Endothelial cell of umbilical vein (primary cell): ENCODE measurements around the gene DNAH9. TPM values are rescaled to one million over a fixed set of nuclear protein-coding genes. Genes with fewer than 3 reads are reported as not detected.

Source experiments
- BruUV-seq: library from RNA; stranded (reverse); fragments of 400-500 nt; replicated peaks from 2 replicates; lab custom pipeline; 2021; lab: Mats Ljungman, UMichigan
- CTCF ChIA-PET: fragments of 300-600, 350-600 bp; sonication (Branson Sonifier 250); formaldehyde crosslinking; loops from one replicate; lab custom pipeline; 2021; ENCODE audit warnings: antibody characterized with exemption, inconsistent platforms; lab: Charles Lee
- POLR2A ChIA-PET: fragments of 300-600, 350-600 bp; sonication (Branson Sonifier 250); formaldehyde crosslinking; loops from one replicate; lab custom pipeline; 2021; ENCODE audit warnings: antibody characterized with exemption, inconsistent platforms; lab: Charles Lee
- DNase-seq: peaks from one replicate; pipeline ENCODE4 v3.0.0-alpha.2; 2011; ENCODE audit warnings: low read depth, low spot score
- FAIRE-seq: peaks from 2 replicates; lab custom pipeline; 2011; peaks lifted over from hg19 to GRCh38; lab: Jason Lieb, UNC
- H2AFZ ChIP-seq: 2 replicates; pipeline ENCODE4 v1.6.0; 2012; ENCODE audit warnings: low read depth, low read length, control low read depth, inconsistent platforms
- H3K27ac ChIP-seq: 2 replicates; pipeline ENCODE4 v1.5.1; 2011; ENCODE audit warnings: low read depth, mild to moderate bottlenecking, control low read depth, low read length, moderate library complexity; ENCODE audit not compliant: insufficient read depth
- H3K27me3 ChIP-seq, 2 experiments: 2 replicates each; pipeline versions ENCODE4 v1.6.0 to v1.6.1; 2011; ENCODE audit warnings: low read length in 2 of 2, mixed read lengths in 1 of 2; ENCODE audit not compliant: control insufficient read depth in 2 of 2, insufficient read depth in 2 of 2
- H3K36me3 ChIP-seq, 2 experiments: 2 replicates in 1 of 2; 3 replicates in 1 of 2; pipeline ENCODE4 v1.5.1; 2011; ENCODE audit warnings: low read length in 2 of 2, mild to moderate bottlenecking in 1 of 2, moderate library complexity in 1 of 2; ENCODE audit not compliant: control insufficient read depth in 2 of 2, insufficient read depth in 2 of 2; ENCODE audit errors: extremely low read depth in 1 of 2
- H3K4me1 ChIP-seq: 3 replicates; pipeline ENCODE4 v1.5.1; 2011; ENCODE audit warnings: mild to moderate bottlenecking, low read length; ENCODE audit not compliant: control insufficient read depth, insufficient read depth; ENCODE audit errors: extremely low read depth
- H3K4me2 ChIP-seq: 2 replicates; pipeline ENCODE4 v1.6.1; 2011; ENCODE audit warnings: low read length, control low read depth, mixed read lengths; ENCODE audit not compliant: insufficient read depth
- H3K4me3 ChIP-seq, 3 experiments: fragments of 200-600 bp in 1 of 3; sonication (generic), shearing (Covaris generic) in 1 of 3; replicated peaks in 1 of 3; 2 replicates each; pipeline ENCODE4 v1.5.1; 2011 to 2016; ENCODE audit warnings: control low read depth in 3 of 3, low read length in 3 of 3, mild to moderate bottlenecking in 2 of 3, inconsistent platforms in 1 of 3, low read depth in 1 of 3, moderate library complexity in 1 of 3; ENCODE audit not compliant: insufficient read depth in 1 of 3
- H3K79me2 ChIP-seq: 2 replicates; pipeline ENCODE4 v1.6.0; 2012; ENCODE audit warnings: low read length, inconsistent platforms; ENCODE audit not compliant: control insufficient read depth, insufficient read depth
- H3K9ac ChIP-seq: replicated peaks from 2 replicates; pipeline ENCODE3; 2011; ENCODE audit warnings: low read length, control low read depth; ENCODE audit not compliant: insufficient read depth; ENCODE audit errors: extremely low read depth
- H3K9me1 ChIP-seq: replicated peaks from 3 replicates; pipeline ENCODE4 v1.6.0; 2011; ENCODE audit warnings: mild to moderate bottlenecking, low read length; ENCODE audit not compliant: control insufficient read depth, insufficient read depth; ENCODE audit errors: extremely low read depth
- H3K9me3 ChIP-seq: replicated peaks from 2 replicates; pipeline ENCODE4 v1.5.1; 2012; ENCODE audit warnings: low read length, inconsistent platforms; ENCODE audit not compliant: control insufficient read depth, insufficient read depth
- H4K20me1 ChIP-seq: replicated peaks from 2 replicates; pipeline ENCODE3; 2011; ENCODE audit warnings: mild to moderate bottlenecking, low read length; ENCODE audit not compliant: control insufficient read depth, insufficient read depth; ENCODE audit errors: extremely low read depth
- CTCF ChIP-seq, 2 donors: IDR thresholded peaks; 1 replicate in 1 of 2; 2 replicates in 1 of 2; pipeline ENCODE4 v1.5.1; 2011; ENCODE audit warnings: low read length in 2 of 2, mild to moderate bottlenecking in 2 of 2, moderate library complexity in 2 of 2, control low read depth in 1 of 2, inconsistent platforms in 1 of 2, low read depth in 1 of 2; ENCODE audit not compliant: insufficient read depth in 1 of 2; ENCODE audit errors: extremely low read depth in 1 of 2
- EZH2 ChIP-seq: IDR thresholded peaks from 2 replicates; pipeline ENCODE4 v1.6.1; 2012; ENCODE audit warnings: borderline replicate concordance, low read depth, mild to moderate bottlenecking, moderate library complexity, low read length, inconsistent platforms; ENCODE audit not compliant: severe bottlenecking
- FOS ChIP-seq: IDR thresholded peaks from 2 replicates; pipeline ENCODE4 v1.6.1; 2011; ENCODE audit warnings: mild to moderate bottlenecking, low read length, moderate library complexity, borderline replicate concordance; ENCODE audit not compliant: insufficient read depth
- GATA2 ChIP-seq: IDR thresholded peaks from 2 replicates; pipeline ENCODE4 v1.7.0; 2011; ENCODE audit warnings: low read depth, mild to moderate bottlenecking, moderate library complexity, mixed read lengths, low read length; ENCODE audit not compliant: insufficient read length, insufficient read depth
- JUN ChIP-seq: IDR thresholded peaks from 2 replicates; pipeline ENCODE4 v1.6.1; 2011; ENCODE audit warnings: borderline replicate concordance, low read depth; ENCODE audit not compliant: insufficient read length, insufficient read depth
- MAX ChIP-seq: IDR thresholded peaks from 2 replicates; pipeline ENCODE4 v1.6.1; 2011; ENCODE audit not compliant: insufficient read depth, insufficient read length
- MYC ChIP-seq: IDR thresholded peaks from one replicate; pipeline ENCODE4 v1.6.1; 2011; ENCODE audit warnings: mild to moderate bottlenecking, low read depth, low read length
- POLR2A ChIP-seq: IDR thresholded peaks from 2 replicates; pipeline ENCODE4 v1.6.1; 2012; ENCODE audit warnings: low read depth, mild to moderate bottlenecking, control low read depth, low read length
- POLR2AphosphoS5 ChIP-seq: IDR thresholded peaks from 2 replicates; pipeline ENCODE4 v1.6.1; 2012; ENCODE audit warnings: low read depth, mild to moderate bottlenecking, control low read depth, low read length, moderate library complexity; ENCODE audit not compliant: insufficient read depth
- dilution Hi-C: fragments of 300-500 bp; cut with MboI; formaldehyde crosslinking; loops from one replicate; pipeline ENCODE4 v1.15.0; 2019; ENCODE audit warnings: low sequenced_read_pairs; ENCODE audit not compliant: extremely low pct_ligation_motif_present
- intact Hi-C: fragments of 100-400 bp; cut with micrococcal nuclease; formaldehyde crosslinking; loops from one replicate; pipeline ENCODE4 v1.10.0; 2022
- polyA plus RNA-seq, 4 experiments: library from polyadenylated mRNA; depleted of rRNA in 3 of 4; stranded (reverse) in 3 of 4; unstranded in 1 of 4; fragments of >200 nt; gene quantifications; 2 replicates each; pipeline versions ENCODE4 v1.2.1 to v1.2.3, GENCODE V29; 2011 to 2012; ENCODE audit warnings: missing spikeins in 1 of 4
- total RNA-seq: library from RNA; stranded (reverse); gene quantifications from 2 replicates; pipeline ENCODE4 v1.2.3, GENCODE V29; 2021

DNAH9 gene
- total and polyA plus RNA-seq, 2 donors (not counting 3 experiments of a cell fraction or from before 2014, with no cell fraction given): not detected

GRCh38 chr17:11779892-11780291, 181.6 kb downstream of the DNAH9 start:
- dilution Hi-C loops: no loop called here

GRCh38 chr17:11780621-11781020, 182.4 kb downstream of the DNAH9 start:
- H3K9me1 ChIP-seq: no peaks in the 10 kb centered on the region
- BruUV-seq: no TSS peak
- H3K27me3 ChIP-seq: no peaks in the 10 kb centered on the region
- H4K20me1 ChIP-seq: no peaks in the 10 kb centered on the region
- FAIRE-seq: no peak
- no peak overlapping the region for H2AFZ ChIP-seq
- H3K4me2 ChIP-seq: no peak overlapping the region
- DNase-seq: no peak
- ChIA-PET CTCF (no interaction called here), POLR2A (no interaction called here)
- H3K27ac ChIP-seq: no peak overlapping the region
- no peak overlapping the region for H3K4me3 ChIP-seq
- no peaks in the 10 kb centered on the region for H3K79me2 ChIP-seq
- H3K36me3 ChIP-seq: no peaks in the 10 kb centered on the region
- intact Hi-C loops (no loop called here), dilution Hi-C loops (no loop called here)
- H3K9me3 ChIP-seq: no peaks in the 10 kb centered on the region
- no peak overlapping the region for H3K9ac ChIP-seq
- TF ChIP-seq MYC (no peak), CTCF (IDR thresholded peaks at IDR 0.05; ENCODE audit: extremely low read depth in 1 of 2, insufficient read depth in 1 of 2, low read depth in 1 of 2, low read length in 2 of 2) (no peak), MAX (no peak), POLR2A (no peak), JUN (no peak), GATA2 (no peak), EZH2 (no peak), FOS (no peak), POLR2AphosphoS5 (no peak)
- no peaks in the 10 kb centered on the region for H3K4me1 ChIP-seq

More at GRCh38 chr17:11779892-11780291, 181.6 kb downstream of the DNAH9 start:
- no peak for FAIRE-seq
- intact Hi-C loops: no loop called here
- POLR2A ChIA-PET: no interaction called here
- no peaks in the 10 kb centered on the region for H3K79me2 ChIP-seq
- H3K9me1 ChIP-seq: no peaks in the 10 kb centered on the region
- TF ChIP-seq GATA2 (no peak), POLR2A (no peak), MAX (no peak)
- CTCF ChIA-PET: no interaction called here
- no peaks in the 10 kb centered on the region for H3K9me3 ChIP-seq
- H2AFZ ChIP-seq: no peak overlapping the region
- H3K4me3 ChIP-seq: no peak overlapping the region
- no TSS peak for BruUV-seq
- H3K9ac ChIP-seq: no peak overlapping the region
- H4K20me1 ChIP-seq: no peaks in the 10 kb centered on the region
- no peak overlapping the region for H3K27ac ChIP-seq
- no peak overlapping the region for H3K4me2 ChIP-seq
- H3K4me1 ChIP-seq: no peaks in the 10 kb centered on the region
- no peak for DNase-seq
- no peaks in the 10 kb centered on the region for H3K27me3 ChIP-seq
- H3K36me3 ChIP-seq: no peaks in the 10 kb centered on the region
